Raji (cell line): Measurements from ENCODE around the gene EEF2.

ENCODE experiments used
- POLR2A ChIP-seq: IDR thresholded peaks from 2 replicates; pipeline ENCODE4 v1.6.1; 2011; ENCODE audit warnings: low read depth, low read length, control low read depth; ENCODE audit not compliant: insufficient read depth

Gene EEF2

GRCh38 chr19:4018140-4018613 lies 32.9 kb upstream of the EEF2 start:
- TF ChIP-seq POLR2A, result no peak

GRCh38 chr19:4016903-4017638 lies 31.8 kb upstream of the EEF2 start:
- TF ChIP-seq POLR2A, result no peak

- no peak for TF ChIP-seq POLR2A
Observed at GRCh38 chr19:4016486-4016885, 31.2 kb upstream of the EEF2 start.

GRCh38 chr19:4015705-4016402 lies 30.6 kb upstream of the EEF2 start:
- TF ChIP-seq POLR2A, result no peak

- TF ChIP-seq POLR2A, result no peak
Observed at GRCh38 chr19:4014541-4015491, 29.6 kb upstream of the EEF2 start.

GRCh38 chr19:4013886-4014540 lies 28.8 kb upstream of the EEF2 start:
- TF ChIP-seq POLR2A, result no peak

- TF ChIP-seq POLR2A, result no peak
Observed at GRCh38 chr19:4012975-4013634, 27.8 kb upstream of the EEF2 start.

GRCh38 chr19:4012092-4012974 lies 27.1 kb upstream of the EEF2 start:
- TF ChIP-seq POLR2A, result no peak

GRCh38 chr19:4010808-4011110 lies 25.5 kb upstream of the EEF2 start:
- TF ChIP-seq POLR2A, result no peak

GRCh38 chr19:4009990-4010807 lies 24.9 kb upstream of the EEF2 start:
- no peak for TF ChIP-seq POLR2A

GRCh38 chr19:4007836-4008539 lies 22.7 kb upstream of the EEF2 start:
- TF ChIP-seq POLR2A, result no peak
